Suprapubic skin (tissue), 4 donors: ENCODE results near the gene HMOX2. TPM values are rescaled to one million over a fixed set of nuclear protein-coding genes. Genes with fewer than 3 reads are reported as not detected.
A peak's percentile ranks its signal among the peaks of the same experiment; 100 is the strongest.

Source experiments
- DNase-seq, 2 donors: peaks; one replicate each; pipeline ENCODE4 v3.0.0-alpha.2; 2019; ENCODE audit warnings: low spot score in 2 of 2
- H3K27ac ChIP-seq: fragments of 200-600 bp; sonication (generic); one replicate; pipeline ENCODE4 v1.5.1; 2019
- H3K27me3 ChIP-seq: fragments of 200-600 bp; sonication (generic); one replicate; pipeline ENCODE4 v1.5.1; 2019
- H3K36me3 ChIP-seq: fragments of 200-600 bp; sonication (generic); one replicate; pipeline ENCODE4 v1.5.1; 2019
- H3K4me1 ChIP-seq: fragments of 200-600 bp; sonication (generic); one replicate; pipeline ENCODE4 v1.5.1; 2019
- H3K4me3 ChIP-seq: fragments of 200-600 bp; sonication (generic); one replicate; pipeline ENCODE4 v1.5.1; 2019; ENCODE audit warnings: mild to moderate bottlenecking
- H3K9me3 ChIP-seq: fragments of 200-600 bp; sonication (generic); one replicate; pipeline ENCODE4 v1.5.1; 2019
- EP300 ChIP-seq: sonication (generic); formaldehyde crosslinking; IDR thresholded peaks from one replicate; pipeline ENCODE4 v1.6.1; 2017; ENCODE audit warnings: antibody characterized with exemption
- POLR2A ChIP-seq, 2 donors: fragments of 450-650 bp; IDR thresholded peaks; one replicate each; pipeline ENCODE4 v1.6.1; 2017; ENCODE audit warnings: antibody characterized with exemption in 2 of 2, mild to moderate bottlenecking in 2 of 2, moderate library complexity in 2 of 2
- POLR2AphosphoS5 ChIP-seq, 3 donors: sonication (generic); formaldehyde crosslinking; IDR thresholded peaks; one replicate each; pipeline ENCODE4 v1.6.1; 2017; ENCODE audit warnings: antibody characterized with exemption in 3 of 3
- WGBS: methylation state at CpG from one replicate; pipeline ENCODE4 v1.1.5; 2018; 5-methylcytosine and 5-hydroxymethylcytosine counted together
- total RNA-seq, 4 donors: library from RNA; depleted of rRNA; stranded (reverse); fragments of >200 nt; gene quantifications; one replicate each; pipeline ENCODE4 v1.1.0, GENCODE V29; 2016
- TF ChIP-seq, protein P1 (sequence below), 2 donors: fragments of 200-600 bp in 1 of 2; fragments of 450-650 bp in 1 of 2; sonication (generic) in 1 of 2; IDR thresholded peaks; one replicate each; pipeline ENCODE4 v1.5.1; 2016 to 2019; ENCODE audit warnings: antibody characterized with exemption in 2 of 2, mild to moderate bottlenecking in 1 of 2, moderate library complexity in 1 of 2

The HMOX2 gene
- total RNA-seq, 4 donors from 2014 or later, result 43.6 to 64.3 (median 52.7) TPM

GRCh38 chr16:4472880-4473279 is 3.3 kb upstream of the HMOX2 start:
- H3K36me3 ChIP-seq, result peaks cover 20% of the 10 kb centered on the region
- DNase-seq, result no peak
- H3K27me3 ChIP-seq, result no peaks in the 10 kb centered on the region
- WGBS, result 68% methylated on average over 4 of the region's 4 CpGs
- no peaks in the 10 kb centered on the region for H3K9me3 ChIP-seq
- no peak overlapping the region for H3K4me3 ChIP-seq
- no peak overlapping the region for H3K27ac ChIP-seq
- TF ChIP-seq POLR2A (IDR thresholded peaks at IDR 0.05), result no peak
- TF ChIP-seq, protein P1, sequence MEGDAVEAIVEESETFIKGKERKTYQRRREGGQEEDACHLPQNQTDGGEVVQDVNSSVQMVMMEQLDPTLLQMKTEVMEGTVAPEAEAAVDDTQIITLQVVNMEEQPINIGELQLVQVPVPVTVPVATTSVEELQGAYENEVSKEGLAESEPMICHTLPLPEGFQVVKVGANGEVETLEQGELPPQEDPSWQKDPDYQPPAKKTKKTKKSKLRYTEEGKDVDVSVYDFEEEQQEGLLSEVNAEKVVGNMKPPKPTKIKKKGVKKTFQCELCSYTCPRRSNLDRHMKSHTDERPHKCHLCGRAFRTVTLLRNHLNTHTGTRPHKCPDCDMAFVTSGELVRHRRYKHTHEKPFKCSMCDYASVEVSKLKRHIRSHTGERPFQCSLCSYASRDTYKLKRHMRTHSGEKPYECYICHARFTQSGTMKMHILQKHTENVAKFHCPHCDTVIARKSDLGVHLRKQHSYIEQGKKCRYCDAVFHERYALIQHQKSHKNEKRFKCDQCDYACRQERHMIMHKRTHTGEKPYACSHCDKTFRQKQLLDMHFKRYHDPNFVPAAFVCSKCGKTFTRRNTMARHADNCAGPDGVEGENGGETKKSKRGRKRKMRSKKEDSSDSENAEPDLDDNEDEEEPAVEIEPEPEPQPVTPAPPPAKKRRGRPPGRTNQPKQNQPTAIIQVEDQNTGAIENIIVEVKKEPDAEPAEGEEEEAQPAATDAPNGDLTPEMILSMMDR (IDR thresholded peaks at IDR 0.05), result no peak
- no peak for TF ChIP-seq EP300
- no peak for TF ChIP-seq POLR2AphosphoS5 (IDR thresholded peaks at IDR 0.05)
- H3K4me1 ChIP-seq, result peaks cover 36% of the 10 kb centered on the region

DNA sequence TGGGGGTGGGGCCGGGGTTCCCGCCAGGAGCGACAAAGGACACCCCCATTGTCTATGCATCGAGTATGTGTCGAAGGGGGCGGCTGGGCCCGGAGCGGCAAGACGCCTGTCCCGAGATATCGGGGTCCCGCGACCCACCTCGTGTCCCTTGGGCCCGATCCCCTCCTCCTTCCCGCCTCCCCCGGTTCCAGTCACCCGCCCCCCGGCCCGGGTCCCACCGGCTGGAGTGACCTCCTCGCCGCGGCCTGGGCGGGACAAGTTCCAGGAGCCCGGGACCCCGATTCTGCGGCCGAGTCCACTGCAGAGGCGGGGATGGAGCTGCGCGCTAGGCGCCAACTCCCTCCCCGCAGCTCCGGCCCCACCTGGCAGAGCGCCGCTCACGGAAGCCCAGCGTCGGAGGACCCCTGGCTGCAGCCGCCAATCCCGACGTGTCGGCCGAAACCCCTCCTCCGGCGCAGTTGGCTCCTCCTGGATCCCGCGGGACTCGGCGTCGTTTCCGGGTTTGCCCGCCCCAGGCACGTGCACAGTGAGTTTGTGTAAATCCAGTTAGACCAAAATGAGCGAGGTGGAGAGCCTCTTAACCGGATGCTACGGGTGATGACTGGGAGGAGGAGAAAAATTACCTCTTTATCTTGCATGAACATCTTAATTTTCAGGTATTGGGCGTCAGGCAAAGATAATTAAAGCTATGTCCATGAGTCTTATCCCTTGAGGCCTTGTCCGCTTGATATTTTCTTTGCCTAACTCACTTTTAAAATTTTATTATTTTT is 1.8 kb upstream of the HMOX2 start, which contains the start of gene NMRAL1:
NMRAL1 (minus strand) TSS at position 434 of the 770 bp plus-strand sequence. CDS start 493 bp downstream, outside the sequence.
- H3K27ac ChIP-seq, result peak within 1 kb of the TSS; percentile 89

DNA sequence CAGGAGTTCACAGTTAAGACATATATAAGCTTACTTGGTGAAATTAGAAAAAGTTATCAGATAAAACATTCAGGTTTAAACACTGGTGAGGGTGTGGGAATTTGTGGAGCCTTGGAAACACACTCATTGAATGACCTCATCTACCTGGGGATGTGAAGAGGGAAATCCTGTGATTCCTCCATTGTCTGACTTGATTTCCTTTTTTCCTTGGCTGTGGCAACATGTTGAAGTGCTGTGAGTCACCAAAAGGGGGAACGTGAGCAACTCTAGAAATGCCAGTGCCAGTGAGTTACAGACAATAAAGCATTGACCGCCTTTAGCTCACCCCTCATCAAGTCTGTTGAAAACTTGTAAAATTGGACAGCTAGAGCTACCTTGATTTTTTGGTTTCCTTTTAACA is 1.8 kb downstream of the HMOX2 start:
- TF ChIP-seq POLR2A (IDR thresholded peaks at IDR 0.05), result no peak
- Histone ChIP-seq H3K4me3 (no peak overlapping the region), H3K27ac (no peak overlapping the region), H3K27me3 (no peaks in the 10 kb centered on the region), H3K36me3 (no peaks in the 10 kb centered on the region), H3K9me3 (no peaks in the 10 kb centered on the region), H3K4me1 (peaks cover 47% of the 10 kb centered on the region)
- 37% methylated on average over 2 of the region's 2 CpGs for whole genome bisulfite sequencing
- DNase-seq, result no peak

More for the DNA sequence above, 1.8 kb upstream of the HMOX2 start, which contains the start of gene NMRAL1:
- Histone ChIP-seq H3K36me3 (peaks cover 11% of the 10 kb centered on the region), H3K9me3 (no peaks in the 10 kb centered on the region), H3K27me3 (no peaks in the 10 kb centered on the region), H3K4me1 (peaks cover 41% of the 10 kb centered on the region), H3K4me3 (peak within 1 kb of the TSS; percentile 78)
- 5% methylated on average over 48 of the region's 60 CpGs for WGBS
- peak in 1 of 2 donors; percentile 54 for TF ChIP-seq POLR2A (IDR thresholded peaks at IDR 0.05)
- peak; percentile 48 to 72 (median 59) for TF ChIP-seq POLR2AphosphoS5 (IDR thresholded peaks at IDR 0.05)
- TF ChIP-seq, protein P1 (IDR thresholded peaks at IDR 0.05), result no peak
- TF ChIP-seq EP300, result no peak
- DNase-seq, result peak; percentile 96

- peaks cover 28% of the 10 kb centered on the region for H3K4me1 ChIP-seq
- no peaks in the 10 kb centered on the region for H3K27me3 ChIP-seq
- H3K36me3 ChIP-seq, result peaks cover 13% of the 10 kb centered on the region
- 31% methylated on average over 2 of the region's 2 CpGs for WGBS
- DNase-seq, result no peak
- no peaks in the 10 kb centered on the region for H3K9me3 ChIP-seq
- TF ChIP-seq POLR2A (IDR thresholded peaks at IDR 0.05), result no peak
- no peak for TF ChIP-seq POLR2AphosphoS5 (IDR thresholded peaks at IDR 0.05)
- TF ChIP-seq, protein P1 (IDR thresholded peaks at IDR 0.05), result no peak
- no peak for TF ChIP-seq EP300
- H3K4me3 ChIP-seq, result no peak overlapping the region
- no peak overlapping the region for H3K27ac ChIP-seq
These were observed 5.3 kb downstream of the HMOX2 start for GRCh38 chr16:4481526-4481925.

DNA sequence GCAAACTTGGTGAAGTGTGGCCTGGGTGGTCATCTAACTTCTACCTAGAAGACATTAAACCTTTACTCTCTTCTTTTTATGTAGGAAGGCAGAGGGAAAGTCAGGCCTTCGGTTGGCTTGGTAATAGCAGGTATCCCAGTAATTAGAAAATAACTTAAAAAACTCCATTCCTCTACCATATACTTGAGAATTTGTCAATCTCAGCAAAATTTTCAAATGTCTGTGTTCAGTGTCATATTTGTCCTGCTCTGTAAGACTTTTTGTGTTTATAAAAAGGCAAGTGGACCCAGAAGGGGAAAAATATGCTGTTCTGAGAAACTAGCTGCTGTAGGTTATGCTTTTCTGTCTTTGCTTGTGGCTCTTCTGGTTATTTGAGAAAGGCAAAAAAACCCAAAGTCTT is 5.8 kb downstream of the HMOX2 start:
- TF ChIP-seq EP300, result no peak
- TF ChIP-seq, protein P1 (IDR thresholded peaks at IDR 0.05), result no peak
- TF ChIP-seq POLR2AphosphoS5 (IDR thresholded peaks at IDR 0.05), result no peak
- no peak for TF ChIP-seq POLR2A (IDR thresholded peaks at IDR 0.05)
- Histone ChIP-seq H3K27ac (no peak overlapping the region), H3K27me3 (no peaks in the 10 kb centered on the region), H3K4me1 (peaks cover 32% of the 10 kb centered on the region), H3K9me3 (no peaks in the 10 kb centered on the region), H3K36me3 (peaks cover 17% of the 10 kb centered on the region), H3K4me3 (no peak overlapping the region)
- no peak for DNase-seq
- 97% methylated on average over 1 of the region's 1 CpG for WGBS
